Smooth muscle cell (in vitro differentiated cells): ENCODE results near the gene TMEM141. TPM values are rescaled to one million over a fixed set of nuclear protein-coding genes. Genes with fewer than 3 reads are reported as not detected.
A peak's percentile ranks its signal among the peaks of the same experiment; 100 is the strongest.
"Not testable (repeated sequence)": the region's sequence is repeated elsewhere in the genome, so short reads cannot be mapped to it uniquely, and the experiment has no call there.

Experiments
- DNase-seq: peaks from one replicate; lab custom pipeline; 2025; ENCODE audit not compliant: unreplicated experiment; lab: John Stamatoyannopoulos, UW
- H2AFZ ChIP-seq: fragments of 200-600 bp; sonication (generic); 2 replicates; pipeline ENCODE4 v1.6.0; 2016; ENCODE audit warnings: antibody characterized with exemption, low read depth, mild to moderate bottlenecking
- H3F3A ChIP-seq: fragments of 200-600 bp; sonication (generic); 2 replicates; pipeline ENCODE4 v1.6.0; 2017; ENCODE audit warnings: antibody characterized with exemption, low read depth
- H3K27ac ChIP-seq: fragments of 200-600 bp; sonication (generic); 2 replicates; pipeline ENCODE4 v1.5.1; 2016; ENCODE audit warnings: low read depth, mild to moderate bottlenecking
- H3K27me3 ChIP-seq: fragments of 200-600 bp; sonication (generic); 2 replicates; pipeline ENCODE4 v1.6.1; 2016; ENCODE audit warnings: low read depth, mild to moderate bottlenecking
- H3K36me3 ChIP-seq: fragments of 200-600 bp; sonication (generic); 2 replicates; pipeline ENCODE4 v1.5.1; 2016; ENCODE audit warnings: low read depth
- H3K4me1 ChIP-seq: fragments of 200-600 bp; sonication (generic); 2 replicates; pipeline ENCODE4 v1.5.1; 2016; ENCODE audit warnings: low read depth
- H3K4me2 ChIP-seq: fragments of 200-600 bp; sonication (generic); 2 replicates; pipeline ENCODE4 v1.6.0; 2016; ENCODE audit warnings: mild to moderate bottlenecking
- H3K4me3 ChIP-seq: fragments of 200-600 bp; sonication (generic); 2 replicates; pipeline ENCODE4 v1.5.1; 2016; ENCODE audit warnings: mild to moderate bottlenecking
- H3K79me2 ChIP-seq: fragments of 200-600 bp; sonication (generic); 2 replicates; pipeline ENCODE4 v1.6.0; 2016; ENCODE audit warnings: low read depth, mild to moderate bottlenecking
- H3K9ac ChIP-seq: fragments of 200-600 bp; sonication (generic); 2 replicates; pipeline ENCODE4 v1.6.0; 2016; ENCODE audit warnings: low read depth
- H3K9me3 ChIP-seq: fragments of 200-600 bp; sonication (generic); replicated peaks from 2 replicates; pipeline ENCODE4 v1.5.1; 2016; ENCODE audit warnings: low read depth
- H4K20me1 ChIP-seq: fragments of 200-600 bp; sonication (generic); 2 replicates; pipeline ENCODE4 v1.6.0; 2016; ENCODE audit warnings: low read depth
- CTCF ChIP-seq: fragments of 200-600 bp; sonication (generic); IDR thresholded peaks from 2 replicates; pipeline ENCODE4 v1.5.1; 2017; ENCODE audit warnings: borderline replicate concordance, mild to moderate bottlenecking, antibody characterized with exemption; ENCODE audit not compliant: insufficient read depth, poor library complexity, severe bottlenecking
- WGBS: methylation state at CpG from one replicate; pipeline ENCODE4 v1.1.7; 2016; ENCODE audit warnings: low lambda C conversion rate; 5-methylcytosine and 5-hydroxymethylcytosine counted together
- polyA plus RNA-seq: library from polyadenylated mRNA; unstranded; fragments of >200 nt; fragmentation: Nextera tagmentation; extraction: Ambion mirVana; gene quantifications from 2 replicates; pipeline ENCODE4 v1.2.1, GENCODE V29; 2016
- total RNA-seq: library from RNA; depleted of rRNA; stranded (reverse); fragments of >200 nt; gene quantifications from 2 replicates; pipeline ENCODE4 v1.2.3, GENCODE V29; 2014

TMEM141 gene
- total and polyA plus RNA-seq, 2 experiments from 2014 or later = 75.4 to 112 TPM

- H3K4me1 ChIP-seq = peaks cover 28% of the 10 kb centered on the region
- peak overlapping the region; percentile 95 for H3K4me2 ChIP-seq
- H3K27me3 ChIP-seq = no peaks in the 10 kb centered on the region
- H4K20me1 ChIP-seq = no peaks in the 10 kb centered on the region
- no peak overlapping the region for H3K9ac ChIP-seq
- no peaks in the 10 kb centered on the region for H3K79me2 ChIP-seq
- peak overlapping the region; percentile 68 for H3K4me3 ChIP-seq
- no peaks in the 10 kb centered on the region for H3K36me3 ChIP-seq
- H3K9me3 ChIP-seq = no peaks in the 10 kb centered on the region
- no peak for TF ChIP-seq CTCF
- peaks cover 16% of the 10 kb centered on the region for H3F3A ChIP-seq
- no peak overlapping the region for H3K27ac ChIP-seq
- DNase-seq = peak; percentile 59
- no peak overlapping the region for H2AFZ ChIP-seq
- WGBS = 1% methylated on average over 59 of the region's 63 CpGs
Observed at GRCh38 chr9:136799854-136800657, 8.9 kb downstream of the TMEM141 start.

GRCh38 chr9:136802321-136802720, 11.2 kb downstream of the TMEM141 start:
- H3K27me3 ChIP-seq = no peaks in the 10 kb centered on the region
- no peak overlapping the region for H3K4me2 ChIP-seq
- no peak overlapping the region for H3K4me3 ChIP-seq
- no peak overlapping the region for H3K9ac ChIP-seq
- no peak for DNase-seq
- peaks cover 23% of the 10 kb centered on the region for H3K4me1 ChIP-seq
- no peak overlapping the region for H2AFZ ChIP-seq
- no peak for TF ChIP-seq CTCF
- no peaks in the 10 kb centered on the region for H4K20me1 ChIP-seq
- H3K79me2 ChIP-seq = no peaks in the 10 kb centered on the region
- peaks cover 16% of the 10 kb centered on the region for H3F3A ChIP-seq
- no peak overlapping the region for H3K27ac ChIP-seq
- H3K36me3 ChIP-seq = no peaks in the 10 kb centered on the region
- WGBS = 98% methylated on average over 6 of the region's 6 CpGs
- no peaks in the 10 kb centered on the region for H3K9me3 ChIP-seq

- not testable (repeated sequence) for H3K9ac ChIP-seq, DNase-seq, H3K27ac ChIP-seq, H3K79me2 ChIP-seq, H4K20me1 ChIP-seq, H2AFZ ChIP-seq, H3K4me3 ChIP-seq, H3K4me2 ChIP-seq, H3K9me3 ChIP-seq, H3K27me3 ChIP-seq, H3K36me3 ChIP-seq, H3F3A ChIP-seq
- WGBS = 97% methylated on average over 8 of the region's 9 CpGs
- peaks cover 24% of the 10 kb centered on the region for H3K4me1 ChIP-seq
Observed at GRCh38 chr9:136803009-136803550, 11.9 kb downstream of the TMEM141 start.

- Histone ChIP-seq H3K27me3 (no peaks in the 10 kb centered on the region), H3K9me3 (no peaks in the 10 kb centered on the region), H3K4me3 (no peak overlapping the region), H3K79me2 (peaks cover 9% of the 10 kb centered on the region), H3K4me2 (no peak overlapping the region), H3K36me3 (no peaks in the 10 kb centered on the region), H3K4me1 (peaks cover 24% of the 10 kb centered on the region), H4K20me1 (peaks cover 3% of the 10 kb centered on the region), H2AFZ (no peak overlapping the region), H3K9ac (no peak overlapping the region), H3K27ac (no peak overlapping the region), H3F3A (peaks cover under 1% of the 10 kb centered on the region)
- no peak for TF ChIP-seq CTCF
- no peak for DNase-seq
- WGBS = 97% methylated on average over 22 of the region's 22 CpGs
Observed at GRCh38 chr9:136803551-136804508, 12.7 kb downstream of the TMEM141 start.
